ENCODE data around the gene FAM168B.
A peak's percentile ranks its signal among the peaks of the same experiment; 100 is the strongest.
"Not testable (repeated sequence)": the region's sequence is repeated elsewhere in the genome, so short reads cannot be mapped to it uniquely, and the experiment has no call there.

FAM168B gene

GRCh38 chr2:131093006-131093695 lies at the start of gene FAM168B:
FAM168B (minus strand) TSS chr2:131093460; CDS start chr2:131082646, 10,814 bp downstream.
- no peak for FAIRE-seq

GRCh38 chr2:131142849-131143248 lies 49.6 kb upstream of the FAM168B start:
- no peak for FAIRE-seq

- no peak for FAIRE-seq
These were observed 47.3 kb upstream of the FAM168B start for GRCh38 chr2:131140581-131140980.

- no peak for FAIRE-seq
These were observed 39.5 kb upstream of the FAM168B start for GRCh38 chr2:131132729-131133128.

GRCh38 chr2:131130298-131130596 lies 37.0 kb upstream of the FAM168B start:
- no peak for FAIRE-seq

- FAIRE-seq: no peak
These were observed 34.7 kb upstream of the FAM168B start for GRCh38 chr2:131127981-131128380.

GRCh38 chr2:131127076-131127475 lies 33.8 kb upstream of the FAM168B start:
- FAIRE-seq: no peak

GRCh38 chr2:131126436-131126835 lies 33.2 kb upstream of the FAM168B start:
- FAIRE-seq: no peak

- FAIRE-seq: no peak
These were observed 32.0 kb upstream of the FAM168B start for GRCh38 chr2:131125195-131125757.

GRCh38 chr2:131123192-131123591 lies 29.9 kb upstream of the FAM168B start:
- no peak for FAIRE-seq

- no peak for FAIRE-seq
These were observed 29.2 kb upstream of the FAM168B start for GRCh38 chr2:131122496-131122895.

GRCh38 chr2:131121464-131121863 lies 28.2 kb upstream of the FAM168B start:
- FAIRE-seq: no peak

GRCh38 chr2:131120815-131121317 lies 27.6 kb upstream of the FAM168B start:
- no peak for FAIRE-seq

GRCh38 chr2:131115752-131116151 lies 22.5 kb upstream of the FAM168B start:
- FAIRE-seq: no peak

- not testable (repeated sequence) for FAIRE-seq
These were observed 21.7 kb upstream of the FAM168B start for GRCh38 chr2:131114950-131115349.

GRCh38 chr2:131113566-131114227 lies 20.4 kb upstream of the FAM168B start:
- FAIRE-seq: no peak

GRCh38 chr2:131112529-131112928 lies 19.3 kb upstream of the FAM168B start:
- FAIRE-seq: no peak

GRCh38 chr2:131105950-131106801 lies 12.9 kb upstream of the FAM168B start:
- FAIRE-seq: no peak

- no peak for FAIRE-seq
These were observed 12.1 kb upstream of the FAM168B start, which contains the start of gene PLEKHB2 for GRCh38 chr2:131105156-131105949. PLEKHB2 (plus strand) TSS chr2:131105336; CDS start chr2:131120942, 15,606 bp downstream.

GRCh38 chr2:131104487-131105155 lies 11.4 kb upstream of the FAM168B start:
- peak; percentile 33 for FAIRE-seq

GRCh38 chr2:131103165-131103564 lies 9.9 kb upstream of the FAM168B start:
- FAIRE-seq: no peak

Measured in islet of Langerhans (tissue), 1 donor.